ENCODE results near the gene CTF1.
"Not testable (repeated sequence)": the region's sequence is repeated elsewhere in the genome, so short reads cannot be mapped to it uniquely, and the experiment has no call there.

CTF1 gene

DNA sequence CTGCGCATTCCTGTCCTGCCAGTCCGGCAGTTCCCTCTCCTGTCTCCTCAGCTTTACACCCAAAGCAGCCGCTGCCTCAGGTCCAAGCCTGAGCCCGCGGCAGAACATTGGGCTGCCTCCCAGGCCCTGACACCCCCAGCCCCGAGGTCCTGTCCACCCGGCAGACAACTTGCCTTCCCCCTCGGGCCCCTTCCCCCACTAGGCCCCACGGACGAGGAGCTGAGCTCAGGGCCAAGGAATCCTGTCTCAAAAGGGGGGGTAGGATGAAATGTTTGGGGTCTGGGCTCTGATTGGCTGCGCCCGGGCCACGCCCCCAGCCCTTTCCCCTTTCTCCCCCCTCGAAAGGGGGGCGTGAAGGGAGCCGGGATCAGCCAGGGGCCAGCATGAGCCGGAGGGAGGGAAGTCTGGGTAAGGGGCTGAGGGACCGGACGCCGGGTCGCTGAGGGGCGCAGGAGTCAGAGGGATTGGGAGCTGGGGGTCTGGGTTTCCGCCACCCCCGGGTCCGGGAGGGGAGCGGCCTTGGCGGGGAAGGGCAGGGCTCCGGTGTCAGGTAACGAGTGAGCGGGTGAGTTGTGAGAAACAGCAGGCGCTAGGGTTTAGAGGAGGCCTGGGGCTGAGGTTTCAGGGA is at the start of gene CTF1:
CTF1 (plus strand) TSS at position 354 of the 628 bp plus-strand sequence; CDS start at position 384, 30 bp downstream.
- peak; percentile 72 for DNase-seq

- no peak for DNase-seq
Observed at GRCh38 chr16:30846649-30847402, 49.6 kb upstream of the CTF1 start.

GRCh38 chr16:30850246-30850645 is 46.2 kb upstream of the CTF1 start:
- DNase-seq = no peak

DNA sequence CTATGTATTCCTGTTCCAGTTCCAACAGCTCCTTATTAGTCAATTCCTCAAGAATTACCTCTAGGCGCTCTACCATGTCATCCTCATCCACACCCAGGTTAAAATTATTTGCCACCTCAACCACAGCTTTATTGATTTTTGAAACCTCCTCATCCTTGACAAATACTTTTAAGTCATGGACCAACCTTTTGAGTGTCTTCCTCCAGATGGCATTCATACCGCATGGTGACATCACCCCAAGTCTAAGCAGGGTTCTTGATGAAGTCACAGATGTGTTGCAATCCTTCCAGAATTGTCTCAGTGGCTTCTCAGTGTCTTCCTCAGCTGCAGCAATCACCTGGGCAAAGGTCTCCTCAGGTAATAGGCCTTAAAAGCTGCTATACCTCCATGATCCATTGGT is 42.7 kb upstream of the CTF1 start:
- DNase-seq = no peak

GRCh38 chr16:30858111-30858495 is 38.3 kb upstream of the CTF1 start:
- DNase-seq = no peak

DNA sequence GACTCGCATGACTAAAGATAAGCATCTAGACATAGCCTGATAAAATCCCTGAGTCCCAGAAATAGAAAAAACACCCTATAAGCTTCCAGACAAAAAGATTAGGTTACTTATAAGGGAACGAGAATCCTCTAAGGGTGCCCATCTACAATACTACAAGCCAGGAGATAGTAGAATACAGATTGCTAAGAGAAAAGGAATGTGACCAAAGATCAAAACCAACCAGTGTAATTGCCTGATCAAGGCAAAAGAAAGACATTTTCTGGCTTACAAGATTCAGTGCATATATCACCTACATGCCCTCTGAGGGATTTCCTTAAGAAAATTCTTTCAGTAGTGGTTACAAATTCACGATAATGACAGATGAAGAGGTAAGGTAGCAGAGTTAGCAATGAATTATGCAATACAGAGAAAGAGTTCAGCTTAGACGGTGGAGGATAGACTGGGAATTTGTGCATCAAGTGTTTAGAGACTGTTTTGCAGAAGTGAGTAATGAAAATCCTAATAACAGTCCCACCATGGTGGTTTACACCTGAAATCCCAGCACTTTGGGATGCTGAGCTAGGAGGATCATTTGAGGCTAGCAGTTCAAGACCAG is 37.5 kb upstream of the CTF1 start:
- no peak for DNase-seq

- not testable (repeated sequence) for DNase-seq
Observed at GRCh38 chr16:30860729-30861128, 35.7 kb upstream of the CTF1 start.

GRCh38 chr16:30863178-30863577 is 33.2 kb upstream of the CTF1 start:
- not testable (repeated sequence) for DNase-seq

- DNase-seq = no peak
Observed at GRCh38 chr16:30866031-30866430, 30.4 kb upstream of the CTF1 start.

- peak; percentile 25 for DNase-seq
Observed at GRCh38 chr16:30867747-30868146, 28.7 kb upstream of the CTF1 start.

- DNase-seq = no peak
Observed at GRCh38 chr16:30870904-30871303, 25.5 kb upstream of the CTF1 start.

GRCh38 chr16:30874244-30874820 is 22.1 kb upstream of the CTF1 start:
- peak; percentile 51 for DNase-seq

- DNase-seq = peak; percentile 98
Observed at GRCh38 chr16:30874821-30875717, 21.3 kb upstream of the CTF1 start.

GRCh38 chr16:30875871-30876801 is 20.3 kb upstream of the CTF1 start:
- peak; percentile 59 for DNase-seq

DNA sequence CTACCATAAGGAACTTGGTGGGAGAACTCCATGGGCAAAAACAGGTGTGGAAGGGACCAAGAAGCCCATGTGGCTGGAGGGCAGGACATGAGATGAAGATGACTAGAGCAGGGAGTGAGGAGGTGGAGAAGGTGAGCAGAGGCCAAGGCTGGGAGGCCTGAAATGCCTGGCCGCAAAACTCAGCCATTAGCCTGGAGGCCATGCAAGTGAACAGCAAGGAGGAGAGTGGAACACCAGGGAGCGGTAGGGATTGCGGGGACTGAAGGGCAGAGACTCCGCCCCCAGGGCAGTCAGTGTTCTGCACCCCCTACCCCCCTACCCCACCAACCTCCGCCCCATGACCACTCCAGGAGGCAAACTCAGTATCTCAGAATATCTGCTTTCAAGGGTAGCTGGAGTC is 19.5 kb upstream of the CTF1 start:
- DNase-seq = peak; percentile 31

GRCh38 chr16:30882429-30883310 is 13.7 kb upstream of the CTF1 start:
- DNase-seq = peak; percentile 25

- DNase-seq = no peak
Observed at GRCh38 chr16:30884760-30885159, 11.7 kb upstream of the CTF1 start.

DNA sequence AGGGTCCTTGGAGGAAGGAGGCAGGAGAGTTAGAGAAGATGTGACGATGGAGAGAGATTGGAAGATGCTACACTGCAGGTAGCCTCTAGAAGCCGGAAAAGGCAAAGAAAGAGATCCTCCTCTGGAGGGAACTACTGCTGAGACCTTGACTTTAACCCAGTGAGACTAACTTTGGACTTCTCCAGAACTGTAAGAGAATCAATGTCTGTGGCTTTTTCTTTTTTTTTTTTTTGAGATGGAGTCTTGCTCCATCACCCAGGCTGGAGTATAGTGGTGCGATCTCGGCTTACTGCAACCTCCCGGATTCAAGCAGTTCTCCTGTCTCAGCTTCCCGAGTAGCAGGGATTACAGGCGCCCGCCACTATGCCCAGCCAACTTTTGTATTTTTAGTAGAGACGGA is 11.2 kb upstream of the CTF1 start:
- DNase-seq = no peak

DNA sequence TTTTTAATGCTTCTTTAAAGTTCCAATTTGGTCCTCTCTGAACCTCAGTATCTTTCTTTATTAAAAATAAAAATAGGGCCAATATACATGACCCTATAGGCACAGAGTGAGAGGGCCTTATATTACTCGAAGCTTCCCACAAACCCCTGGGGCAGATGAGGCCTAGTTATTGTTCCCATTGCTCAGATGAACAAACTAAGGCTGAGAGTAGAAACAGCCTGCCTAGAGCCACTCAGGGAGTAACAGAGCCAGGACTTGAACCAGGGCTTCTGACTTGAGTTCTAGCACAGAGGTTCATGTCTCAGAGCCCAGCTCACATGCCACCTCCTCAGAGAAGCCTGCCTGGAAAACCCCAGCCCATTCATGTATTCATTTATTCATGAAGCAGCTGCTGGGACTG is 10.3 kb upstream of the CTF1 start:
- DNase-seq = no peak

DNA sequence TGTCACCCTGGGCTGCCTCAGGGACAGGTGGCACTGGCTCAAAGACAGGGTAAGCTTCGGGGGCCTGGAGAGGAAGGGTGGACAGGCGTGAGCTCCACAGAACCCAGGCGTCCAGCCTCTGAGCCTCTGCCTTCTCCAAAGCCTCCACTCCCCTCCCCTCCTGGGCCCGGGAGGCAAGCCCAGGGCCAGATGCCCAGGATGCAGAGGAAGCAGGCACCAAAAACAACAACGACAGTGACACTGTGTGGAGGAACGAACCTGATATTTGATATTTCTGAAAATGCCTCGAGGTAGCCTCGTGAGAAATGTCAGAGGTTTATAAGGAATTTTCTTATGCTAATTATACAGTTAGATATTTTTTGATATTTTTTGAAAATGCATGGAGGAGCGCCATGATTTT is 8.5 kb upstream of the CTF1 start:
- DNase-seq = no peak
